IPS DF 6.9 (cell line): ENCODE measurements around the gene TRAF1.

ENCODE experiments used
- DNase-seq: peaks from one replicate; pipeline ENCODE4 v3.0.0-alpha.2; 2013; ENCODE audit warnings: low read depth, low spot score
- H3K27ac ChIP-seq: one replicate; pipeline ENCODE4 v1.5.1; 2013; ENCODE audit warnings: low read length, control low read depth
- H3K27me3 ChIP-seq: 2 replicates; pipeline ENCODE4 v1.6.1; 2013; ENCODE audit warnings: mild to moderate bottlenecking, low read length; ENCODE audit not compliant: control insufficient read depth, insufficient read depth
- H3K36me3 ChIP-seq: 2 replicates; pipeline ENCODE4 v1.6.1; 2013; ENCODE audit warnings: low read length; ENCODE audit not compliant: control insufficient read depth, insufficient read depth
- H3K4me1 ChIP-seq: 2 replicates; pipeline ENCODE4 v1.6.1; 2013; ENCODE audit warnings: low read length; ENCODE audit not compliant: control insufficient read depth, insufficient read depth
- H3K4me3 ChIP-seq: 2 replicates; pipeline ENCODE4 v1.5.1; 2013; ENCODE audit warnings: mild to moderate bottlenecking, low read length
- H3K9me3 ChIP-seq: 2 replicates; pipeline ENCODE4 v1.6.1; 2013; ENCODE audit warnings: low read length, inconsistent platforms; ENCODE audit not compliant: control insufficient read depth, insufficient read depth
- WGBS: extraction: QIAGEN DNeasy Blood & Tissue Kit; methylation state at CpG from one replicate; pipeline ENCODE4 v1.1.7; 2013; ENCODE audit warnings: mixed read lengths, missing lambda C conversion rate; ENCODE audit not compliant: insufficient read length, insufficient coverage; 5-methylcytosine and 5-hydroxymethylcytosine counted together

The TRAF1 gene

GRCh38 chr9:120885457-120885856, 41.1 kb downstream of the TRAF1 start:
- H3K27me3 ChIP-seq: no peaks in the 10 kb centered on the region
- H3K36me3 ChIP-seq: no peaks in the 10 kb centered on the region
- DNase-seq: no peak
- H3K27ac ChIP-seq: no peak overlapping the region
- H3K9me3 ChIP-seq: no peaks in the 10 kb centered on the region
- H3K4me1 ChIP-seq: no peaks in the 10 kb centered on the region
- no CpG with 5 or more reads among the region's 3 CpGs for WGBS
- no peak overlapping the region for H3K4me3 ChIP-seq

DNA sequence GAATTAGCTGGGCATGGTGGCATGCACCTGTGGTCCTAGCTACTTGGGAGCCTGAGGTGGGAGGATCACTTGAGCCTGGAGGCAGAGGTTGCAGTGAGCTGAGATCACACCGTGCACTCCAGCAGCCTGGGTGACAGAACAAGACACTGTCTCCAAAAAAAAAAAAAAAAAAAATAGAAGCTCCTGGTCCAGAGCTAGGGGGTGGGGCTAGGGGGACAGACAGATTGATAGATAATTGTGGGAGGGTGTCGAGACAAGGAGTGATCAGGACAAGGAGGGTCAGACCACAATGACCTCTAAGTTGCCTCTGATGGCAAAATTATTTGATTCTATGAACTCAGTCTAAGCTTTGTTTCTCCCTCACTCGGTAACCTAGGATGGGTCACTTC, 43.0 kb downstream of the TRAF1 start:
- Histone ChIP-seq H3K36me3 (no peaks in the 10 kb centered on the region), H3K4me3 (no peak overlapping the region), H3K27me3 (no peaks in the 10 kb centered on the region), H3K4me1 (no peaks in the 10 kb centered on the region), H3K9me3 (no peaks in the 10 kb centered on the region), H3K27ac (no peak overlapping the region)
- no CpG with 5 or more reads among the region's 3 CpGs for WGBS
- DNase-seq: no peak

- Histone ChIP-seq H3K4me3 (no peak overlapping the region), H3K4me1 (peaks cover 3% of the 10 kb centered on the region; the same call in 1 of the 2 replicates), H3K9me3 (no peaks in the 10 kb centered on the region), H3K27me3 (no peaks in the 10 kb centered on the region), H3K27ac (no peak overlapping the region), H3K36me3 (no peaks in the 10 kb centered on the region)
- WGBS: no CpG with 5 or more reads among the region's 10 CpGs
- DNase-seq: no peak
Measured at GRCh38 chr9:120882935-120883607, 43.5 kb downstream of the TRAF1 start.

DNA sequence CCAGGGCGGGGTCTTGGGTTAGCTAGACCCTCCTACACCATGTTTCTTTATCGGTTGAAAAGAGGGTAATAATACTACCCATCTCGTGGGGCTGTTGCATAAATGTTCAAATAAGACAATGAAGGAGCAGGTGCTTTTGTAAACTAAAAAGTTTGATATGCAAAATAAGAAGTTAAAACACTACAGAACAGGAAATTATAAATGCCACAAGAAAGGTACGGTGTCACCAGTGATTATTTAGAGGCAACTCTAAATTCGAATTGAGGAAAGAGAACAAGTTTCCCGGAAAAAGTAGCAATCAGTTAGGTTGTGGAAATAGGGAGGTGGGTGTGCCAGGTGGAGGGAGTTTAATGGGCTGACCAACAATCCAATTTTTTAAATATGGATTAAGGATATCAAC, 47.1 kb downstream of the TRAF1 start:
- Histone ChIP-seq H3K4me1 (peaks cover 12% of the 10 kb centered on the region), H3K4me3 (no peak overlapping the region)
- no CpG with 5 or more reads among the region's 6 CpGs for WGBS

DNA sequence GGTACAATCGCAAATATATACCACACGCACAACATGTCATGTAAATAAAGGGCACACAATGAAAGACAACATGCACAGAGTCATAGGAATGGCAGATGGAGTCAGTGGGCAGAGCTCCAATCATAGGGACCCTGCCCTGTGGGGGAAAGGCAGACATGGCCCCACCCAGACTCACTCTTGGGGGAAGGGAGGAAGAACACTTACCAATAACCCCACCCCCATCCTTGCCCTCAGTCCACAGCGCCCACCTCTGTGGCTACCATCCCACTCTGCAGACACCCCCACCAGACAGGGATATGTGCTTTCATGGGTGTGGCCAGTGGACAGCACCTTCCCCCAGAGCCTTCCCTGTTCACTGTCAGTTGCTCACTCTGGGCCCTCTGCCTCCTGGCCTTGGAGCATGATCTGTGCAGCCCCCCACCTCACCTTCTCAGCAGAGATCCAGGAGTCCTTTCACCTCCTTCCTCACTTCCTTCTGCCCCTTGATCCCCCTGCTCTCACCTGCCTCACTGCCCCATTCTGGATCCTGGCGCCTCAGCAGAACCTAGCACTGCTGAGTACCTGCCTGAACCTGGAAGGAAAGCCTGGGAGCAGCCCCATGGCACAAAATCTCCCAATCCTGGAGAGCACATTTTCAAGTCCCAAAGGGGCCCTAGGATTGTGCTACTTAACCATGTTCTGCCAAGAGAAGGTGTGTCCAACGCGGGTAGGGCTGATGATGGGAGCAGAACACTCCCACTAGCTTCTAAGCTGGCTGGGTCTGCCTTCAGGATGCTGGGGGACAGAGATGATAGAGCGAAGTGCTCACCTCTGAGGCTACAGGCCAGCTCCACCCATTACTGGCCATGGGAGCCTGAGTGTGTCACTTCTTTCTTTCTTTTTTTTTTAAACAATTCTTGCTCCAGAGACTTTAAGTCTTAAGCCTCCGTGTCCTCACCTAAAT, 48.1 kb downstream of the TRAF1 start:
- no peak for DNase-seq
- Histone ChIP-seq H3K27me3 (no peaks in the 10 kb centered on the region), H3K36me3 (no peaks in the 10 kb centered on the region), H3K4me3 (no peak overlapping the region), H3K27ac (no peak overlapping the region), H3K4me1 (peaks cover 20% of the 10 kb centered on the region), H3K9me3 (no peaks in the 10 kb centered on the region)
- WGBS: no CpG with 5 or more reads among the region's 8 CpGs

More for the DNA sequence above, 47.1 kb downstream of the TRAF1 start:
- Histone ChIP-seq H3K27ac (no peak overlapping the region), H3K27me3 (no peaks in the 10 kb centered on the region), H3K9me3 (no peaks in the 10 kb centered on the region), H3K36me3 (no peaks in the 10 kb centered on the region)
- DNase-seq: no peak

DNA sequence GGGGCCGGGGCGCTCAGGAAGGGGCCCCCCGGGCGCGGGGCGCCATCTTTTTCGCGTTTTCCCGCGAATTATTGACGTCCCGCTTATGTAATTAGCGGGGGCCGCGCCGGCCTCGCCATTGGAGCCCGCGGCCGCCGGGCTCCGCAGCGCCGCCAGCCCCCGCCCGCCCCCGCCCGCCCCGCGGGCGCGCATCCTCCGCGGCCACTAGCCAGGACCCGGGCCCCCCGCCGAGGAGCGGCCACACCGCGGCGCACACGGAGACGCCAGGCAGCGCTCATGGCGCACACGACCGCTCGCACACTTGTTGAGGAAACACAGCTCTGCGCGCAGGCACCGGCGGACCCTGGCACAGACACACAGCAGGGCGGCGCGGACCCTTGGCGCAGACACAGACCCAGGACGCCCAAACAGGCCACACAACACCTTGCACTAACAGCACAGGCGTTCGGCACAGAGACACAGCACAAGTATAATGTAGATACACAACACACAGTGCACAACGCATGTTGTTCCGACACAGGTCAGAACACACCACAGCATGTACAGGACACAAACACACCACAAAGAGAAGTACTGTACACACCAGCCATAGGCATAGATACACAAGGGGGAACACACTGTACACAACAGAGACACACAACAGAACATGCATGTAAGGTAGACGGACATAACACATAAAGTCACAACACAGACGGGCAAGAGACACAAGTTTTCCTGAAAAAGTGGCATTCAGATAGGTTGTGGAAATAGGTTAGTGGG, 49.1 kb downstream of the TRAF1 start:
- no CpG with 5 or more reads among the region's 63 CpGs for WGBS
- H3K27me3 ChIP-seq: no peaks in the 10 kb centered on the region
- H3K36me3 ChIP-seq: no peaks in the 10 kb centered on the region
- peak overlapping the region; percentile 39; the same call in 1 of the 2 replicates for H3K4me3 ChIP-seq
- no peak overlapping the region for H3K27ac ChIP-seq
- H3K9me3 ChIP-seq: no peaks in the 10 kb centered on the region
- DNase-seq: no peak
- peaks cover 24% of the 10 kb centered on the region for H3K4me1 ChIP-seq

GRCh38 chr9:120876842-120877240, 49.8 kb downstream of the TRAF1 start, which contains the start of gene PHF19:
TSS of gene PHF19 (minus strand) at chr9:120877188. CDS start at chr9:120874741, 2,447 bp downstream.
- H3K27me3 ChIP-seq: no peaks in the 10 kb centered on the region
- H3K4me3 ChIP-seq: peak within 1 kb of the TSS; percentile 76
- WGBS: no CpG with 5 or more reads among the region's 45 CpGs
- DNase-seq: no peak
- H3K4me1 ChIP-seq: peaks cover 27% of the 10 kb centered on the region
- no peaks in the 10 kb centered on the region for H3K9me3 ChIP-seq
- no peak within 1 kb of the TSS for H3K27ac ChIP-seq
- H3K36me3 ChIP-seq: no peaks in the 10 kb centered on the region

- Histone ChIP-seq H3K27me3 (no peaks in the 10 kb centered on the region), H3K9me3 (no peaks in the 10 kb centered on the region), H3K4me1 (peaks cover 27% of the 10 kb centered on the region), H3K4me3 (peak overlapping the region; percentile 76; the same call in 1 of the 2 replicates), H3K36me3 (no peaks in the 10 kb centered on the region), H3K27ac (no peak overlapping the region)
- whole genome bisulfite sequencing: no CpG with 5 or more reads among the region's 65 CpGs
- DNase-seq: no peak
Measured at GRCh38 chr9:120875954-120876841, 50.4 kb downstream of the TRAF1 start.

GRCh38 chr9:120875643-120875953, 51.0 kb downstream of the TRAF1 start:
- H3K27ac ChIP-seq: no peak overlapping the region
- no CpG with 5 or more reads among the region's 7 CpGs for WGBS

More at GRCh38 chr9:120875643-120875953, 51.0 kb downstream of the TRAF1 start:
- peaks cover 27% of the 10 kb centered on the region for H3K4me1 ChIP-seq
- H3K27me3 ChIP-seq: no peaks in the 10 kb centered on the region
- H3K4me3 ChIP-seq: peak overlapping the region; percentile 76; the same call in 1 of the 2 replicates
- H3K36me3 ChIP-seq: no peaks in the 10 kb centered on the region
- H3K9me3 ChIP-seq: no peaks in the 10 kb centered on the region
- DNase-seq: no peak
